K562 (cell line): ENCODE measurements around the gene MYPN. TPM values are rescaled to one million over a fixed set of nuclear protein-coding genes. Genes with fewer than 3 reads are reported as not detected.

Experiments
- ADNP ChIP-seq: fragments of 200-800 bp; sonication (Bioruptor generic); IDR thresholded peaks from 2 replicates; pipeline ENCODE4 v1.6.1; 2016; ENCODE audit warnings: missing genetic modification characterization, missing compliant biosample characterization
- ARNT ChIP-seq, 2 experiments: fragments of 450-650 bp; IDR thresholded peaks; 2 replicates each; pipeline ENCODE4 v1.6.1; 2016; ENCODE audit warnings: mild to moderate bottlenecking in 1 of 2
- ASH1L ChIP-seq: fragments of 450-650 bp; IDR thresholded peaks from 2 replicates; pipeline ENCODE4 v1.6.1; 2018; ENCODE audit warnings: borderline replicate concordance, mild to moderate bottlenecking, low read depth; ENCODE audit not compliant: partially characterized antibody
- E2F1 ChIP-seq: sonication (generic); formaldehyde crosslinking; IDR thresholded peaks from 2 replicates; pipeline ENCODE4 v1.8.1; 2023; ENCODE audit warnings: mild to moderate bottlenecking, missing genetic modification reagents, moderate library complexity
- GTF3C2 ChIP-seq: IDR thresholded peaks from 3 replicates; pipeline ENCODE4 v1.6.1; 2011; ENCODE audit warnings: borderline replicate concordance, mild to moderate bottlenecking, moderate library complexity; ENCODE audit not compliant: insufficient read length; ENCODE audit errors: extremely low read depth
- HMG20B ChIP-seq: fragments of 250-450 bp; sonication (Bioruptor Pico); IDR thresholded peaks from 2 replicates; pipeline ENCODE4 v1.5.0; 2021; ENCODE audit warnings: mild to moderate bottlenecking
- HNRNPLL ChIP-seq: fragments of 200-400 bp; formaldehyde crosslinking; IDR thresholded peaks from 2 replicates; pipeline ENCODE4 v1.6.1; 2017; ENCODE audit warnings: low read length, low read depth, mild to moderate bottlenecking; ENCODE audit not compliant: poor library complexity, severe bottlenecking
- MED1 ChIP-seq: sonication (generic); formaldehyde crosslinking; IDR thresholded peaks from 2 replicates; pipeline ENCODE4 v1.8.1; 2023; ENCODE audit warnings: missing genetic modification reagents, borderline replicate concordance
- MTA2 ChIP-seq: fragments of 450-650 bp; IDR thresholded peaks from 2 replicates; pipeline ENCODE4 v1.6.1; 2016; ENCODE audit warnings: low read depth
- NELFE ChIP-seq: IDR thresholded peaks from 2 replicates; pipeline ENCODE4 v1.6.1; 2011; ENCODE audit warnings: mild to moderate bottlenecking; ENCODE audit not compliant: insufficient read depth, insufficient read length
- NFRKB ChIP-seq: fragments of 450-650 bp; IDR thresholded peaks from 2 replicates; pipeline ENCODE4 v1.6.1; 2016; ENCODE audit warnings: low read depth
- NKRF ChIP-seq: fragments of 450-650 bp; IDR thresholded peaks from 2 replicates; pipeline ENCODE4 v1.6.1; 2016; ENCODE audit warnings: borderline replicate concordance
- NR2C1 ChIP-seq, 2 experiments: fragments of 450-650 bp; IDR thresholded peaks; 2 replicates each; pipeline ENCODE4 v1.6.1; 2017; ENCODE audit warnings: mild to moderate bottlenecking in 2 of 2, antibody characterized with exemption in 1 of 2, inconsistent platforms in 1 of 2, missing compliant biosample characterization in 1 of 2, missing genetic modification characterization in 1 of 2
- RBM25 ChIP-seq: fragments of 200-400 bp; formaldehyde crosslinking; IDR thresholded peaks from 2 replicates; pipeline ENCODE4 v1.6.1; 2018; ENCODE audit warnings: low read length, low read depth, moderate library complexity; ENCODE audit not compliant: severe bottlenecking
- SMARCC2 ChIP-seq: fragments of 450-650 bp; IDR thresholded peaks from 2 replicates; pipeline ENCODE4 v1.6.1; 2017; ENCODE audit warnings: antibody characterized with exemption, moderate library complexity, mild to moderate bottlenecking, low read depth
- SREBF2 ChIP-seq: sonication (generic); formaldehyde crosslinking; IDR thresholded peaks from 2 replicates; pipeline ENCODE4 v1.4.0; 2020; ENCODE audit warnings: mild to moderate bottlenecking, missing genetic modification reagents
- SUPT5H ChIP-seq: fragments of 450-650 bp; IDR thresholded peaks from 2 replicates; pipeline ENCODE4 v1.6.1; 2016
- TCF7L2 ChIP-seq: fragments of 150-350 bp; IDR thresholded peaks from 2 replicates; pipeline ENCODE4 v1.6.1; 2016; ENCODE audit warnings: low read depth, mild to moderate bottlenecking, low read length, moderate library complexity
- YY1 ChIP-seq, 3 experiments: IDR thresholded peaks; 2 replicates each; pipeline ENCODE4 v1.6.1; 2011; ENCODE audit warnings: low read length in 2 of 3, mild to moderate bottlenecking in 2 of 3, moderate library complexity in 2 of 3, borderline replicate concordance in 1 of 3, control low read depth in 1 of 3, low read depth in 1 of 3; ENCODE audit not compliant: insufficient read depth in 3 of 3, insufficient replicate concordance in 2 of 3, control insufficient read depth in 1 of 3, insufficient read length in 1 of 3; ENCODE audit errors: extremely low read depth in 1 of 3
- ZEB2 ChIP-seq: fragments of 450-650 bp; IDR thresholded peaks from 2 replicates; pipeline ENCODE4 v1.6.1; 2016
- ZNF217 ChIP-seq: sonication (generic); formaldehyde crosslinking; IDR thresholded peaks from 2 replicates; pipeline ENCODE4 v1.8.0; 2022; ENCODE audit warnings: mild to moderate bottlenecking, missing genetic modification reagents
- ZNF316 ChIP-seq: fragments of 450-650 bp; IDR thresholded peaks from 2 replicates; pipeline ENCODE4 v1.6.1; 2016
- ZNF408 ChIP-seq: fragments of 250-450 bp; sonication (Bioruptor Pico); IDR thresholded peaks from 2 replicates; pipeline ENCODE4 v1.4.0; 2020; ENCODE audit warnings: low read depth, mild to moderate bottlenecking, moderate library complexity
- ZNF79 ChIP-seq: fragments of 250-450 bp; sonication (Bioruptor Pico); IDR thresholded peaks from 2 replicates; pipeline ENCODE4 v1.4.0; 2020; ENCODE audit warnings: low read depth, mild to moderate bottlenecking, moderate library complexity
- polyA plus RNA-seq, 8 experiments: library from polyadenylated mRNA; depleted of rRNA in 4 of 8; stranded (reverse) in 5 of 8; unstranded in 3 of 8; fragments of >200 nt; fragmentation: Nextera tagmentation in 2 of 8; fragmentation: Illumina TruSeq in 1 of 8; extraction: Ambion mirVana in 2 of 8; extraction: Trizol in 1 of 8; gene quantifications; 2 replicates each; pipeline versions ENCODE4 v1.2.1 to v1.2.3, GENCODE V29; 2011 to 2014; ENCODE audit warnings: inconsistent platforms in 1 of 8, missing spikeins in 1 of 8
- total RNA-seq, 7 experiments: library from RNA; depleted of rRNA in 6 of 7; stranded (reverse); fragments of >200 nt in 6 of 7; fragmentation: Illumina TruSeq in 2 of 7; extraction: Trizol in 2 of 7; gene quantifications; 2 replicates each; pipeline versions ENCODE4 v1.2.1 to v1.2.3, GENCODE V29; 2011 to 2021; ENCODE audit warnings: low replicate concordance in 1 of 7

MYPN gene
- total and polyA plus RNA-seq, 9 of the 15 experiments (the other 6 are each of a cell fraction or from before 2014, with no cell fraction given), result not detected

- TF ChIP-seq NKRF (no peak), HNRNPLL (no peak), NFRKB (no peak), GTF3C2 (no peak), ADNP (tag) (no peak), HMG20B (CRISPR knock-in tag) (no peak), ASH1L (no peak), ZEB2 (no peak), ZNF408 (CRISPR knock-in tag) (no peak), TCF7L2 (no peak), ZNF79 (CRISPR knock-in tag) (no peak), MED1 (CRISPR knock-in tag) (no peak), ZNF217 (CRISPR knock-in tag) (no peak), SUPT5H (no peak), RBM25 (peak; percentile 90), E2F1 (CRISPR knock-in tag) (no peak), ARNT (IDR thresholded peaks at IDR 0.05) (no peak), SREBF2 (no peak), NR2C1 (IDR thresholded peaks at IDR 0.05) (no peak), NR2C1 (tag; IDR thresholded peaks at IDR 0.05) (no peak), ZNF316 (peak; percentile 58; the same call in 1 of the 2 replicates), MTA2 (no peak), YY1 (IDR thresholded peaks at IDR 0.05; ENCODE audit: borderline replicate concordance in 1 of 3, control insufficient read depth in 1 of 3, extremely low read depth in 1 of 3, insufficient read depth in 3 of 3, insufficient read length in 1 of 3, insufficient replicate concordance in 2 of 3, low read depth in 1 of 3, low read length in 2 of 3) (no peak), NELFE (no peak), SMARCC2 (no peak)
Measured at GRCh38 chr10:68237173-68237572, 127.9 kb downstream of the MYPN start (continued).
